K562 (cell line): ENCODE data around the gene NTM. TPM values are rescaled to one million over a fixed set of nuclear protein-coding genes. Genes with fewer than 3 reads are reported as not detected.

Experiments used
- ATAC-seq: fragments of 200-7000 bp; cut with Tn5 transposase; 3 replicates; pipeline ENCODE4 v1.9.1; 2020; ENCODE audit warnings: moderate library complexity
- BruUV-seq: library from RNA; stranded (reverse); fragments of 400-500 nt; replicated peaks from 2 replicates; lab custom pipeline; 2021; lab: Mats Ljungman, UMichigan
- CTCF ChIA-PET: fragments of 300-600 bp; formaldehyde crosslinking; extraction: SDS; loops from one replicate; lab custom pipeline; 2021; ENCODE audit warnings: low intra/inter-chr PET ratio; lab: Yijun Ruan, JAX
- POLR2A ChIA-PET: fragments of 300-600, 350-650 bp; sonication (Branson Sonifier 250); formaldehyde crosslinking; extraction: SDS; loops from one replicate; lab custom pipeline; 2021; ENCODE audit warnings: antibody characterized with exemption, inconsistent platforms; lab: Yijun Ruan, JAX
- DNase-seq, 4 experiments: peaks; one replicate each; pipeline versions ENCODE4 v3.0.0 to v3.0.0-alpha.2; 2011 to 2018; ENCODE audit warnings: low spot score in 3 of 4, mixed read lengths in 3 of 4; ENCODE audit errors: extremely low read depth in 1 of 4
- FAIRE-seq: peaks from 2 replicates; lab custom pipeline; 2011; peaks lifted over from hg19 to GRCh38; lab: Jason Lieb, UNC
- H2AFZ ChIP-seq: 2 replicates; pipeline ENCODE4 v1.6.0; 2011; ENCODE audit warnings: low read depth, low read length, control low read depth, inconsistent platforms
- H3K27ac ChIP-seq: fragments of 200-600 bp; 3 replicates; pipeline ENCODE4 v1.8.0; 2011; ENCODE audit warnings: low read depth, mild to moderate bottlenecking, control low read depth, inconsistent platforms, low read length, moderate library complexity, mixed read lengths; ENCODE audit errors: extremely low read depth
- H3K27me3 ChIP-seq, 2 experiments: fragments of 300-600 bp in 1 of 2; 2 replicates in 1 of 2; 3 replicates in 1 of 2; pipeline versions ENCODE4 v1.6.0 to v1.8.0; 2011; ENCODE audit warnings: inconsistent platforms in 2 of 2, low read length in 2 of 2, mild to moderate bottlenecking in 1 of 2, mixed read lengths in 1 of 2, moderate library complexity in 1 of 2; ENCODE audit not compliant: control insufficient read depth in 2 of 2, insufficient read depth in 2 of 2
- H3K36me3 ChIP-seq: fragments of 300-600 bp; 3 replicates; pipeline ENCODE4 v1.8.0; 2011; ENCODE audit warnings: mild to moderate bottlenecking, low read length, inconsistent platforms; ENCODE audit not compliant: control insufficient read depth, insufficient read depth
- H3K4me1 ChIP-seq, 2 experiments: fragments of 200-600 bp in 1 of 2; replicated peaks in 1 of 2; 2 replicates in 1 of 2; 3 replicates in 1 of 2; pipeline versions ENCODE4 v1.5.1 to v1.8.0; 2011; ENCODE audit warnings: inconsistent platforms in 2 of 2, low read length in 2 of 2, mild to moderate bottlenecking in 1 of 2, mixed read lengths in 1 of 2, moderate library complexity in 1 of 2; ENCODE audit not compliant: control insufficient read depth in 2 of 2, insufficient read depth in 2 of 2
- H3K4me2 ChIP-seq: 2 replicates; pipeline ENCODE4 v1.6.1; 2011; ENCODE audit warnings: low read length, control low read depth, inconsistent platforms, mixed read lengths; ENCODE audit not compliant: insufficient read depth
- H3K4me3 ChIP-seq: fragments of 200-600 bp; sonication (generic), shearing (Covaris generic); 2 replicates; pipeline ENCODE4 v1.5.1; 2016; ENCODE audit warnings: control low read depth, inconsistent platforms
- H3K79me2 ChIP-seq: fragments of 200-600 bp; 3 replicates; pipeline ENCODE4 v1.8.0; 2011; ENCODE audit warnings: low read length, inconsistent platforms; ENCODE audit not compliant: control insufficient read depth, insufficient read depth
- H3K9ac ChIP-seq, 2 experiments: 2 replicates each; pipeline versions ENCODE4 v1.6.0 to v1.6.1; 2011; ENCODE audit warnings: low read depth in 2 of 2, low read length in 2 of 2, control low read depth in 1 of 2, inconsistent platforms in 1 of 2, mild to moderate bottlenecking in 1 of 2, mixed read lengths in 1 of 2; ENCODE audit not compliant: insufficient read depth in 1 of 2
- H3K9me1 ChIP-seq: one replicate; pipeline ENCODE4 v1.6.0; 2011; ENCODE audit warnings: inconsistent platforms, mild to moderate bottlenecking, low read length, moderate library complexity; ENCODE audit not compliant: control insufficient read depth, insufficient read depth
- H3K9me3 ChIP-seq: replicated peaks from 2 replicates; pipeline ENCODE4 v1.5.1; 2011; ENCODE audit warnings: low read depth, low read length, inconsistent platforms; ENCODE audit not compliant: control insufficient read depth, insufficient read depth
- H4K20me1 ChIP-seq: replicated peaks from 2 replicates; pipeline ENCODE4 v1.6.1; 2011; ENCODE audit warnings: low read length, inconsistent platforms, mixed read lengths; ENCODE audit not compliant: control insufficient read depth, insufficient read depth
- DMBX1 ChIP-seq: fragments of 250-450 bp; sonication (Bioruptor Pico); IDR thresholded peaks from 2 replicates; pipeline ENCODE4 v1.8.0; 2022; ENCODE audit warnings: inconsistent platforms, mild to moderate bottlenecking, moderate library complexity, borderline replicate concordance
- FOXM1 ChIP-seq, 2 experiments: fragments of 450-650 bp in 1 of 2; sonication (generic) in 1 of 2; formaldehyde crosslinking in 1 of 2; IDR thresholded peaks; 2 replicates each; pipeline versions ENCODE4 v1.6.1 to v1.9.0; 2017 to 2022; ENCODE audit warnings: low read depth in 2 of 2, mild to moderate bottlenecking in 2 of 2, missing genetic modification reagents in 1 of 2, moderate library complexity in 1 of 2
- HDAC6 ChIP-seq: IDR thresholded peaks from 2 replicates; pipeline ENCODE4 v1.6.1; 2012; ENCODE audit warnings: low read depth, mild to moderate bottlenecking, control low read depth, inconsistent platforms, low read length, moderate library complexity
- HLTF ChIP-seq: fragments of 450-650 bp; IDR thresholded peaks from 2 replicates; pipeline ENCODE4 v1.6.1; 2016
- KAT2B ChIP-seq: IDR thresholded peaks from one replicate; pipeline ENCODE4 v1.6.1; 2012; ENCODE audit warnings: low read depth, mild to moderate bottlenecking, control low read depth, inconsistent platforms, low read length, moderate library complexity
- MXI1 ChIP-seq: IDR thresholded peaks from 2 replicates; pipeline ENCODE4 v1.6.1; 2011; ENCODE audit warnings: low read depth, mild to moderate bottlenecking, improper control_type of control experiment, low read length
- POLR2AphosphoS5 ChIP-seq: IDR thresholded peaks from 2 replicates; pipeline ENCODE4 v1.6.1; 2011; ENCODE audit warnings: mild to moderate bottlenecking, low read depth, low read length, moderate library complexity; ENCODE audit not compliant: control insufficient read depth, insufficient read depth
- SPI1 ChIP-seq: IDR thresholded peaks from 2 replicates; pipeline ENCODE4 v1.6.1; 2011; ENCODE audit warnings: low read depth, low read length, control low read depth, borderline replicate concordance
- TCF7 ChIP-seq: sonication (generic); IDR thresholded peaks from 2 replicates; pipeline ENCODE4 v1.6.1; 2016; ENCODE audit warnings: antibody characterized with exemption, borderline replicate concordance
- ZNF316 ChIP-seq: fragments of 450-650 bp; IDR thresholded peaks from 2 replicates; pipeline ENCODE4 v1.6.1; 2016
- WGBS: fragments of 100-300 bp; shearing (Covaris generic); methylation state at CpG from one replicate; pipeline ENCODE4 v1.1.6; 2016; ENCODE audit warnings: low coverage, mixed read lengths; ENCODE audit not compliant: insufficient coverage; ENCODE audit errors: missing lambda C conversion rate; 5-methylcytosine and 5-hydroxymethylcytosine counted together
- in situ Hi-C: fragments of 300-500 bp; cut with MboI; formaldehyde crosslinking; loops from 4 replicates; pipeline ENCODE4 v1.15.0; 2018; ENCODE audit warnings: inconsistent platforms, mixed read lengths
- intact Hi-C: fragments of 100-400 bp; cut with micrococcal nuclease; formaldehyde crosslinking; loops from 2 replicates; pipeline ENCODE4 v1.14.2; 2022
- polyA plus RNA-seq, 8 experiments: library from polyadenylated mRNA; depleted of rRNA in 4 of 8; stranded (reverse) in 5 of 8; unstranded in 3 of 8; fragments of >200 nt; fragmentation: Nextera tagmentation in 2 of 8; fragmentation: Illumina TruSeq in 1 of 8; extraction: Ambion mirVana in 2 of 8; extraction: Trizol in 1 of 8; gene quantifications; 2 replicates each; pipeline versions ENCODE4 v1.2.1 to v1.2.3, GENCODE V29; 2011 to 2014; ENCODE audit warnings: inconsistent platforms in 1 of 8, missing spikeins in 1 of 8
- total RNA-seq, 7 experiments: library from RNA; depleted of rRNA in 6 of 7; stranded (reverse); fragments of >200 nt in 6 of 7; fragmentation: Illumina TruSeq in 2 of 7; extraction: Trizol in 2 of 7; gene quantifications; 2 replicates each; pipeline versions ENCODE4 v1.2.1 to v1.2.3, GENCODE V29; 2011 to 2021; ENCODE audit warnings: low replicate concordance in 1 of 7
- TF ChIP-seq, protein P1 (sequence below): conservative IDR thresholded peaks from 2 replicates; pipeline ENCODE4 v1.6.1; 2011; ENCODE audit warnings: low read depth, mild to moderate bottlenecking, low read length; ENCODE audit not compliant: control insufficient read depth
- TF ChIP-seq, protein P2 (sequence below), 2 experiments: fragments of 200-800 bp in 1 of 2; sonication (Bioruptor generic) in 1 of 2; sonication (generic) in 1 of 2; formaldehyde crosslinking in 1 of 2; IDR thresholded peaks in 1 of 2; conservative IDR thresholded peaks in 1 of 2; 2 replicates each; pipeline versions ENCODE4 v1.5.0 to v1.6.1; 2016 to 2020; ENCODE audit warnings: missing compliant biosample characterization in 1 of 2, missing genetic modification characterization in 1 of 2, missing genetic modification reagents in 1 of 2

NTM gene
- total and polyA plus RNA-seq, 9 of the 15 experiments (the other 6 are each of a cell fraction or from before 2014, with no cell fraction given): not detected

DNA sequence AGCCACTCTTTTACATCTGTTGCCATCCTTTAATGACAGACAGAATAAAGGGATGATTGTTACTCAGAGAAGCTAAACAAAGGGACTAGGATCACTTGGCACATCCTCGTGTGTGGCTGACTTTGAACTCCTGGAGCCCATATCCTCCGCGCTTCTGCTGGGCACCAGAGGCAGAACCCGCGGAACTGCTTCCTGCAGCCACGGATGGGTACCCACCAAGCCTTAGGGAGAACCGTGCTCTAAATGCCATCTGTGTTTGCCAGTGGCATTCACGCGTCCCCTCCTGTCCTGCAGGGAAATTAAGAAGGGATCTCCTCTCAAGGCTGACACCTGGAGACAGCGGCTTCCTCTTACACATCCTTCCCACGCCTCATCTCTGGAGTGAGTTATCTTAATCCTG lies 294.4 kb downstream of the NTM start:
- POLR2A ChIA-PET: interaction anchor here (0.5 kb wide), 1 partner anchor 93 kb away, joined by 3 read pairs; no protein-coding TSS in a partner anchor
- Histone ChIP-seq H3K36me3 (no peaks in the 10 kb centered on the region), H3K79me2 (no peaks in the 10 kb centered on the region), H3K27me3 (0 out of 5 replicates have a peak, but pooled peaks cover 0 to 5% of the 10 kb centered on the region in 2 experiments), H3K4me2 (no peak overlapping the region)
- 2% methylated on average over 11 of the region's 11 CpGs for WGBS
- TF ChIP-seq TCF7: no peak
- TF ChIP-seq HLTF: no peak
- TF ChIP-seq DMBX1: no peak
- no peak for TF ChIP-seq POLR2AphosphoS5
- TF ChIP-seq MXI1: no peak
- TF ChIP-seq, all 486 proteins: peak for 0
- in situ Hi-C loops (loop anchor here (25.0 kb wide), 1 partner anchor 753 kb away; the partner anchor contains the start of gene SNX19), intact Hi-C loops (no loop called here)
- CTCF ChIA-PET: no interaction called here
- Histone ChIP-seq H3K4me3 (no peak overlapping the region), H2AFZ (no peak overlapping the region), H3K27ac (no peak overlapping the region), H3K4me1 (no peaks in the 10 kb centered on the region), H4K20me1 (no peaks in the 10 kb centered on the region), H3K9me1 (no peaks in the 10 kb centered on the region), H3K9me3 (no peaks in the 10 kb centered on the region), H3K9ac (no peak overlapping the region)
- ATAC-seq (no peak), FAIRE-seq (no peak), DNase-seq (no peak)
- BruUV-seq: no TSS peak

DNA sequence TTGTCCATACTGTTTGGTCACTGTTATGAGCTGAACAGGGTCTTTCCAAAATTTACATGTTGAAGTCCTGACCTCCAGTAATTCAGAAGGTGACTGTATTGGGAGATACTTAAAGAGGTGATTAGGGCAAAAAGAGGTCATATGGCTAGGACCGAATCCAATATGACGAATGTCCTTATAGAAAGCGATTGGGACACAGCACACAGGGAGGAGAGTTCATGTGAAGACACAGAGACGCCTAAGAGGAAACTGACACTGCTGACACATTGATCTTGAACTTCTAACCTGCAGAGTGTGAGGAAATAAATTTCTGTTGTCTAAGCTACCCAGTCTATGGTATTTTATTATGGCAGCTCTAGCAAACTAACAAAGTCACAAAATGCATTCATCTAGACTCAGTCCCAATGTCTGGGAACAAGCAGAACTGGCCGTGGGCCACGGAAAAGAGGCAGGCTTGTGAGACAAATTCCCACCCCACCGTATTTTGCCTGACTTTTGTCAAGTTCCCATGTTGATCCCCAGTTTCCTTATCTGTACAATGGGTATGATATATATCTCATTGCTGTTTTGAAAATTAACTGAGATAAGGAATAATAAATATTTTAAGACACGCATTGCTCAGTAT lies 295.0 kb downstream of the NTM start:
- ATAC-seq (no peak), FAIRE-seq (no peak), DNase-seq (no peak)
- WGBS: 4% methylated on average over 8 of the region's 8 CpGs
- no peaks in the 10 kb centered on the region for H3K4me1 ChIP-seq
- POLR2A ChIA-PET: interaction anchor here (0.6 kb wide), 1 partner anchor 534 kb away, joined by 3 read pairs; no protein-coding TSS in a partner anchor
- CTCF ChIA-PET: no interaction called here
- no peaks in the 10 kb centered on the region for H3K9me3 ChIP-seq
- intact Hi-C loops (no loop called here), in situ Hi-C loops (loop anchor here (25.0 kb wide), 1 partner anchor 753 kb away; the partner anchor contains the start of gene SNX19)
- no TSS peak for BruUV-seq
- H3K79me2 ChIP-seq: no peaks in the 10 kb centered on the region
- no peak overlapping the region for H3K9ac ChIP-seq
- no peak overlapping the region for H3K4me3 ChIP-seq
- H4K20me1 ChIP-seq: no peaks in the 10 kb centered on the region
- no peak overlapping the region for H3K4me2 ChIP-seq
- no peak overlapping the region for H3K27ac ChIP-seq
- H3K9me1 ChIP-seq: no peaks in the 10 kb centered on the region
- no peaks in the 10 kb centered on the region for H3K36me3 ChIP-seq
- H2AFZ ChIP-seq: no peak overlapping the region
- H3K27me3 ChIP-seq: 0 out of 5 replicates have a peak, but pooled peaks cover 0 to 5% of the 10 kb centered on the region in 2 experiments
- TF ChIP-seq, protein P1, sequence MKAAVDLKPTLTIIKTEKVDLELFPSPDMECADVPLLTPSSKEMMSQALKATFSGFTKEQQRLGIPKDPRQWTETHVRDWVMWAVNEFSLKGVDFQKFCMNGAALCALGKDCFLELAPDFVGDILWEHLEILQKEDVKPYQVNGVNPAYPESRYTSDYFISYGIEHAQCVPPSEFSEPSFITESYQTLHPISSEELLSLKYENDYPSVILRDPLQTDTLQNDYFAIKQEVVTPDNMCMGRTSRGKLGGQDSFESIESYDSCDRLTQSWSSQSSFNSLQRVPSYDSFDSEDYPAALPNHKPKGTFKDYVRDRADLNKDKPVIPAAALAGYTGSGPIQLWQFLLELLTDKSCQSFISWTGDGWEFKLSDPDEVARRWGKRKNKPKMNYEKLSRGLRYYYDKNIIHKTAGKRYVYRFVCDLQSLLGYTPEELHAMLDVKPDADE: no peak
- TF ChIP-seq FOXM1 (IDR thresholded peaks at IDR 0.05; ENCODE audit: low read depth): no peak
- no peak for TF ChIP-seq FOXM1 (CRISPR knock-in tag; IDR thresholded peaks at IDR 0.05; ENCODE audit: low read depth)
- no peak for TF ChIP-seq KAT2B
- no peak for TF ChIP-seq ZNF316
- TF ChIP-seq HDAC6: no peak
- no peak for TF ChIP-seq SPI1
- TF ChIP-seq, protein P2, sequence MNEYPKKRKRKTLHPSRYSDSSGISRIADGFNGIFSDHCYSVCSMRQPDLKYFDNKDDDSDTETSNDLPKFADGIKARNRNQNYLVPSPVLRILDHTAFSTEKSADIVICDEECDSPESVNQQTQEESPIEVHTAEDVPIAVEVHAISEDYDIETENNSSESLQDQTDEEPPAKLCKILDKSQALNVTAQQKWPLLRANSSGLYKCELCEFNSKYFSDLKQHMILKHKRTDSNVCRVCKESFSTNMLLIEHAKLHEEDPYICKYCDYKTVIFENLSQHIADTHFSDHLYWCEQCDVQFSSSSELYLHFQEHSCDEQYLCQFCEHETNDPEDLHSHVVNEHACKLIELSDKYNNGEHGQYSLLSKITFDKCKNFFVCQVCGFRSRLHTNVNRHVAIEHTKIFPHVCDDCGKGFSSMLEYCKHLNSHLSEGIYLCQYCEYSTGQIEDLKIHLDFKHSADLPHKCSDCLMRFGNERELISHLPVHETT (CRISPR knock-in tag; conservative IDR thresholded peaks at IDR 0.05 in 1 of 2, IDR thresholded peaks at IDR 0.05 in 1 of 2): no peak
